Activated naive CD8-positive, alpha-beta T cell treated with anti-CD3 and anti-CD28 coated beads, Interleukin-2, amount 50 U/mL, for 24 hours (primary cell): ENCODE measurements around the gene SH3D21.

ENCODE experiments used
- ATAC-seq: fragments of 150-1000 bp; cut with Tn5 transposase; one replicate; pipeline ENCODE4 v1.10.0; 2021
- DNase-seq: peaks from one replicate; pipeline ENCODE4 v3.0.0; 2021
- H3K27ac Mint-ChIP-seq: one replicate; pipeline ENCODE4 v1.8.0; 2021; ENCODE audit warnings: mild to moderate bottlenecking, mixed read lengths
- H3K27me3 Mint-ChIP-seq: one replicate; pipeline ENCODE4 v1.8.0; 2021; ENCODE audit warnings: mixed read lengths
- H3K36me3 Mint-ChIP-seq: one replicate; pipeline ENCODE4 v1.8.0; 2021; ENCODE audit warnings: low read depth, mixed read lengths
- H3K4me1 Mint-ChIP-seq: one replicate; pipeline ENCODE4 v1.8.0; 2021; ENCODE audit warnings: mixed read lengths
- H3K4me3 Mint-ChIP-seq: one replicate; pipeline ENCODE4 v1.8.0; 2021; ENCODE audit warnings: mild to moderate bottlenecking, moderate library complexity, mixed read lengths
- H3K9me3 Mint-ChIP-seq: one replicate; pipeline ENCODE4 v1.8.0; 2021; ENCODE audit warnings: mixed read lengths

The SH3D21 gene

DNA sequence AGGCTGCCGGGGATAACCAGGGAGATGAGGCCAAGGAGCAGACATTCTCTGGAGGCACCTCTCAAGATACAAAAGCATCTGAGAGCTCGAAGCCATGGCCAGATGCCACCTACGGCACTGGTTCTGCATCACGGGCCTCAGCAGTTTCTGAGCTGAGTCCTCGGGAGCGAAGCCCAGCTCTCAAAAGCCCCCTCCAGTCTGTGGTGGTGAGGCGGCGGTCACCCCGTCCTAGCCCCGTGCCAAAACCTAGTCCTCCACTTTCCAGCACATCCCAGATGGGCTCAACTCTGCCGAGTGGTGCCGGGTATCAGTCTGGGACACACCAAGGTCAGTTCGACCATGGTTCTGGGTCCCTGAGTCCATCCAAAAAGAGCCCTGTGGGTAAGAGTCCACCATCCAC, 19.4 kb upstream of the SH3D21 start:
- peaks cover 43% of the 10 kb centered on the region for H3K4me1 Mint-ChIP-seq
- H3K27me3 Mint-ChIP-seq = no peaks in the 10 kb centered on the region
- ATAC-seq = no peak
- H3K27ac Mint-ChIP-seq = peak overlapping the region; percentile 72
- peaks cover 71% of the 10 kb centered on the region for H3K36me3 Mint-ChIP-seq
- no peaks in the 10 kb centered on the region for H3K9me3 Mint-ChIP-seq
- DNase-seq = no peak
- H3K4me3 Mint-ChIP-seq = no peak overlapping the region

DNA sequence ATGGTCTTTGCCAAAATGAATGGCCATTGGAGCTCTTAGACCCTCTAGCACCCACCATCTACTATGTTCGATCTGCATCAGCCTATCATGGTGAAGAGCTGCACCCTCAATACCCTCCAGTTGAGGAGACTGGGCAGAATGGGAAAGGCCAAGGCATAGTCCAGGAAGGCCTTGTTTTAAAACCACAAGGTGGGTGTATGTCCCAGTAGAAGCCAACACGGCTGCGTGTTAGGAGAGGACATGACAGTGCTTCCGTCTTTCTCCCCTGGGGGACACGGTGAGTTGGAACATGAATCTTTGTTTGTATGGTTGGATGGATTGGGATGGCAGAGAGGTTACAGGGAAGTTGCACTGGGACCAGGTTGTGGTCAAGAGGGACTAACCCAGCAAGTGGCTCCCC, 18.6 kb upstream of the SH3D21 start:
- DNase-seq (no peak), ATAC-seq (no peak)
- peaks cover 38% of the 10 kb centered on the region for H3K4me1 Mint-ChIP-seq
- H3K4me3 Mint-ChIP-seq = no peak overlapping the region
- no peaks in the 10 kb centered on the region for H3K27me3 Mint-ChIP-seq
- no peaks in the 10 kb centered on the region for H3K9me3 Mint-ChIP-seq
- H3K36me3 Mint-ChIP-seq = peaks cover 74% of the 10 kb centered on the region
- H3K27ac Mint-ChIP-seq = peak overlapping the region; percentile 34

DNA sequence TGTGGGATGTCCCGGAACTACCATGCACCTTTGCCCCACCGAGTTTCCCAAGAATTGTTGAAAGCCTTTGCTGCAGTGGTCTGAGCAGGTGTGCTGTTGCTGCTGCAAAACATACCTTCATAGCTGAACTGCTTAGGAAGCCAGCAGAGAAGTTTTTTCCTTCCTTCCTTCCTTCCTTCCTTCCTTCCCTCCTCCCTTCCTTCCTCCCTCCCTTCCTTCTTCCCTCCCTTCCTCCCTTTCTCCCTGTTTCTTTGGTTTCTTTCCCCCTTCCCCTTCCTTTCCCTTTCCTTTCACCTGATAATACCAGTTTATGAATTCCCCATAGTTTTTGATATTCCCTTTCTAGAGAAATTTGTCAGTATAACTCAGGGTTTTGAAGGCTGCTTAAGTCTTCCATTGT, 10.8 kb upstream of the SH3D21 start:
- no peak for ATAC-seq
- Mint-ChIP-seq H3K36me3 (peaks cover 57% of the 10 kb centered on the region), H3K4me1 (peaks cover 18% of the 10 kb centered on the region), H3K4me3 (no peak overlapping the region), H3K27ac (no peak overlapping the region), H3K27me3 (no peaks in the 10 kb centered on the region), H3K9me3 (no peaks in the 10 kb centered on the region)
- no peak for DNase-seq

DNA sequence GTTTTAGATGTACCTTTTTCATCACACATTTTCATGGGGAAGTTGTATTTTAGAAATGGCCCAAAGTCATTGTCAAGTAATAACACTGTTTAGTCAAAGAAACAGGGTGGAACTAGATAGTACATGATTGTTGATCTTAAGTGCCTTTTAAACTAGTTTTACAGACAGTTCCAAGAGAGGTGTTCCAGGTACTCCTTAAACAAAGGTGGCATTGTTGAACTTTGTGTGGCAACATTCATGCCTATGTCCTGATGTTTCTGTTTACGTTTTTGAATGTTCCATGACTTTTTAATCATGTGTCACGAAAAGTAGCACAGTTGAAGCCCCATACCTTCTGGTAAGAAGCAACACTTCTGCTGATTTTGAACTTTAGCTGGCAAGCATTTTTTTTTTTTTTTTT, 9.1 kb upstream of the SH3D21 start:
- ATAC-seq (no peak), DNase-seq (no peak)
- Mint-ChIP-seq H3K4me3 (no peak overlapping the region), H3K36me3 (peaks cover 61% of the 10 kb centered on the region), H3K27ac (no peak overlapping the region), H3K9me3 (no peaks in the 10 kb centered on the region), H3K4me1 (peaks cover 35% of the 10 kb centered on the region), H3K27me3 (no peaks in the 10 kb centered on the region)

DNA sequence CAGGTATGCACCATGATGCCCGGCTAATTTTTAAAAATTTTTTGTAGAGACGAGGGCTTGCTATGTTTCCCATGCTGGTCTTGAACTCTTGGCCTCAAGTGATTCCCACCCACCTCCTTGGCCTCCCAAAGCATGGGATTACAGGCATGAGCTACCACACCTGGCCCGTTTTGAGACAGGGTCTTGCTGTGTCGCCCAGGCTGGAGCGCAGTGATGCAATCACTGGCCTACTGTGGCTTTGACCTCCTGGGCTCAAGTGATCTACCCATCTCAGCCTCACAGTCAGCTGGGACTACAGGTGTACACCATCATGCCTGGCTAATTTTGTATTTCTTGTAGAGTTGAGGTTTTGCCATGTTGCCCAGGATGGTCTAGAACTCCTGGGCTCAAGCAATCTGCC, 7.5 kb upstream of the SH3D21 start:
- H3K36me3 Mint-ChIP-seq = peaks cover 64% of the 10 kb centered on the region
- H3K4me3 Mint-ChIP-seq = no peak overlapping the region
- H3K9me3 Mint-ChIP-seq = no peaks in the 10 kb centered on the region
- DNase-seq (no peak), ATAC-seq (no peak)
- peaks cover 48% of the 10 kb centered on the region for H3K4me1 Mint-ChIP-seq
- H3K27me3 Mint-ChIP-seq = no peaks in the 10 kb centered on the region
- H3K27ac Mint-ChIP-seq = peak overlapping the region; percentile 39

DNA sequence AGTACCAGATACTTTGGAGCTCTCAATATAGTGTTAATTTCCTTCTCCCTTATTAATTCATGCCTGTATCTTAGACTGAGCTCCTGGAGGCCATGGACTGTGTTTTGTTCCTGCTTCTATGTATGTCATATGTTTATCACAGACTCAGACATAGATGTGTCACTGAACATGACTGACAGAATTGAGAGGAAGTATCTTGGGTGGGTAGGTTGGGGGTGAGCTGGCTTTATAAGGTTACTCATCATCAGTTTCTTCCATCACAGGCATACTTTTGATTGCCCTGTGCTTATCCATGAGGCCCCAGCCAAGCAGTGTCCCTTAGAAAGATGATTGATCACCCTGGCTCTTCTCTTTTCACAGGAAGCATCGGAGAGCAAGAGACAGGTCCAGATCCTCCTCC, 5.6 kb upstream of the SH3D21 start:
- peaks cover 66% of the 10 kb centered on the region for H3K4me1 Mint-ChIP-seq
- H3K36me3 Mint-ChIP-seq = peaks cover 59% of the 10 kb centered on the region
- H3K27me3 Mint-ChIP-seq = no peaks in the 10 kb centered on the region
- H3K4me3 Mint-ChIP-seq = no peak overlapping the region
- H3K27ac Mint-ChIP-seq = peak overlapping the region; percentile 87
- no peaks in the 10 kb centered on the region for H3K9me3 Mint-ChIP-seq
- no peak for DNase-seq
- ATAC-seq = peak; percentile 74

DNA sequence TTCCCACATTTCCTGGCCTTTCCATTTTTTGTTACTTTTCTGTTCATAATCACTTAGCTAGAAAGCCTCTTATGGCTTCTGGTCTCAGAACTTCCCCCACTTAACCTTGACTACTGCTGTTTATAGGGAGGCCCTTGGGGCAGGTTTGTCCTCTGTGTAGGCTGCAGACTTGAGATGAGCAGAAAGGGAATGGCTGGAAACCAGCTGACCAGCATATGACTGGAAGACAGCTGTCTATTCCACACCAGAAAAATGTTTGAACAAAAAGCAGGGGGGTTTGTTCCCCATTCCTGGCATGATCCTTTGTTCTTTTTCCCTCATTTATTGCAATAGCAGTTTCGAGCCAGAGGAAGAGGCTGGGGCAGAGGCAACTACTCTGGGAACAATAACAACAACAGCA, 4.9 kb upstream of the SH3D21 start:
- H3K27me3 Mint-ChIP-seq = no peaks in the 10 kb centered on the region
- H3K4me3 Mint-ChIP-seq = no peak overlapping the region
- H3K27ac Mint-ChIP-seq = peak overlapping the region; percentile 87
- H3K9me3 Mint-ChIP-seq = no peaks in the 10 kb centered on the region
- ATAC-seq = no peak
- no peak for DNase-seq
- peaks cover 55% of the 10 kb centered on the region for H3K36me3 Mint-ChIP-seq
- H3K4me1 Mint-ChIP-seq = peaks cover 71% of the 10 kb centered on the region

DNA sequence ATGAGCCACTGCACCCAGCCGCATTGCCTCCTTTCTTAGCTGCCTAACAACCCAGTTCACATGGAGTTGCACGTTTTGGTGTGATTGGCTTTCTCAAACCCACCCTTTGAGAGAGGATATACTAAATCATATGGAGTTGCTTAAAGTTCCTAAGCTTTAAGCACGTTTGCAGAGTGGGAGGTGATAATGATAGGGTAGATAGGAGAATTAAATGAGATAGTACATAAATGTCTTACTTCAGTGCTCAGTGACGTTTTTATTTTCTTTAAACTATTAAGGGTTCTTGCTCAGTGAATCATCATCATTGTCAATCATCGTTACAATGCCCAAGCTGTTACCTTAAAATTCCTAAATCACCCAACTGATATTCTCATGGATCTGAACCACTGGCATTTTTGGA, 2.9 kb upstream of the SH3D21 start:
- DNase-seq = no peak
- no peak for ATAC-seq
- Mint-ChIP-seq H3K9me3 (no peaks in the 10 kb centered on the region), H3K4me1 (peaks cover 80% of the 10 kb centered on the region), H3K4me3 (no peak overlapping the region), H3K36me3 (peaks cover 45% of the 10 kb centered on the region), H3K27me3 (no peaks in the 10 kb centered on the region), H3K27ac (peak overlapping the region; percentile 57)

DNA sequence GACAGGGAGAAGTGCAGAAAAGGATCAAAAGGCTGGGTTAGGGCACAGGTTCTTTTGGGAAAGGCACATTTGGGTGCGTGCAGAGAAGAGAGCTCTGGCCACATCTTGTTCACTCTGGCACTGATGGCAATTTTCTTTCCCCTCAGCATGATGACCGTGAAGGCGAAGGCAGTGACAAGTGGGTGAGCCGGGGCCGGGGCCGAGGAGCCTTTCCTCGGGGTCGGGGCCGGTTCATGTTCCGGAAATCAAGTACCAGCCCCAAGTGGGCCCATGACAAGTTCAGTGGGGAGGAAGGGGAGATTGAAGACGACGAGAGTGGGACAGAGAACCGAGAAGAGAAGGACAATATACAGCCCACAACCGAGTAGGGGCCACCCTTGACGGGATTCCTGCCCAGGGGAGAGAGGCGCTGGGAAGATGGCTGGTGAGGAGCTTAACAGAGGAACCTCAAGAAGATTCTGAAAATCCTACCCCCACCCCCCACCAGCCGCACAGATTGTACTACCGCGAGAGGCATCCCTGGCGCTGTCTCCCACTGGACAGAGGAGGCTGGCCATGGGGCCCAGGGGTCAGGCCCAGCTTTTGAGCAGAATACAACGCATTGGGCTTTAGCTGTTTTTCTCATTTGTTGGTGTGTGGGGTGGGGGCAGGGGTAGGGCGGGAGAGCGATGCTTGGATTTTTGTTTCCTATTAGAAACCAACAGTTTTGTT, 2.4 kb upstream of the SH3D21 start:
- Mint-ChIP-seq H3K27ac (peak overlapping the region; percentile 57), H3K36me3 (peaks cover 44% of the 10 kb centered on the region)

DNA sequence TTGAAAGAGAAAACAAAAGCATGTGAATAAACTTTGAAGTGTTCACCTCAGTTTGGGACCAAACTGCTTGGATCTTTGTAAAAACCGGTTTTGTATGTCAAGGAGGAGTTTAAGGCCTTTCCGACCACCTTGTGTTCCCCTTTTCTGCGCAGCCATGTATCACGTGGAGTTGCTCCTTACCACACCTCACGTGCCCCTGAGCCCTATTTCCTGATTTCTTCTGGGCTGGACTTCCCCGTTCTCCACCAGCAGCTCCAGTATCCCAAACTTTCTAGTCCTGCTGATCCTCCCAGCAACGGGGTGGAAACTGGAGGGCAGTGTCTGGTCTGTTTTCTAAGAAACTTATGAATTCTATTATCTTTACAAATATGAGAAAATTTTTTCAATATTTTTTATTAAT, 1.6 kb upstream of the SH3D21 start:
- peak overlapping the region; percentile 38 for H3K4me3 Mint-ChIP-seq
- no peaks in the 10 kb centered on the region for H3K27me3 Mint-ChIP-seq

More for the DNA sequence above, 2.4 kb upstream of the SH3D21 start:
- peaks cover 78% of the 10 kb centered on the region for H3K4me1 Mint-ChIP-seq
- DNase-seq (no peak), ATAC-seq (no peak)
- no peaks in the 10 kb centered on the region for H3K9me3 Mint-ChIP-seq
- H3K4me3 Mint-ChIP-seq = no peak overlapping the region
- H3K27me3 Mint-ChIP-seq = no peaks in the 10 kb centered on the region

DNA sequence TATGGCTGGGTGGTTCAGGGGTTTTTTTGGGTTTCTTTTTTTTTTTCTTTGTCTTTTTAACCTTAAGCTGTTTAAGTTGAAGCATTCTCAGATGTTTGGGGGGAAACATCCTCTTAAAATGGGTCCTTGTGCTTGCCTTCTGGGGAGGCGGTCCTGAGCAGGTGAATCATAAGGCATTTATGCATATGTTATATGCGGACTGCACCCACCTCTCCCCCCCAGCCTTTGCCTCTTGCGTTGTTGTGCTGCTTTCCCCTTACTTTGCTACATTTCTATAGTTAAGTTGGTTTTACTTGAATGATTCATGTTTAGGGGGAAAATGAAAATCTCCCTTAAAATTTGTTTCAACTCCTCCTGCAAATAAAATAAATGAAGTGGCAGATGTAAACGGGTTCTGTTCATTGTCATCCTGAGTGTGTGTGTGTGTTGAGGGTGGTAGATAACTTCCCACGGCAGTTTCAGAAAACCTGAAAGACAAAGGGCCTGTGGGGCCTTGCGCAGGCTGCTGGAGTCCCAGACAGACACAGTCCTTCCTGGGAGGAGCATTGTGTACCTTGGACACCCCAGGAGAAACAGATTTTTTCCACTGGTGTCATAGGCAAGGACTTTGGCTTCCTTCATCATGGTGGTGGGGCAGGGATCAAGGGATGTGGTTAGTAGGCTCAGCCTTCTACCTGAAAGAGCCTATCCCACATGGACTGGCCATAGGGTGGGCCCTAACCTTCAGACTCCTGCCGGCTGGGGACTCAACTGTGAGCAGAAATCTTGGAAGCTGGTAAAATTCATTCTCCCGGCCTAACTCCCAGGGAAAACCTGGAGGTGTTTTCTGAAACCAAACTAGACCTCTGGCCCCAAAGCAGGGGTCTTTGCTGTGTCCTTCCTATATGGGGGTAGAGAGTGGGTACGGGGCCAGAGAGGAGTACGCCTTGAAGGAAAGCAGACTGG, 926 bp upstream of the SH3D21 start:
- H3K36me3 Mint-ChIP-seq = peaks cover 40% of the 10 kb centered on the region
- peaks cover 66% of the 10 kb centered on the region for H3K4me1 Mint-ChIP-seq
- H3K4me3 Mint-ChIP-seq = peak overlapping the region; percentile 38
- H3K27ac Mint-ChIP-seq = peak overlapping the region; percentile 80
- ATAC-seq (peak; percentile 33), DNase-seq (peak; percentile 51)
- H3K27me3 Mint-ChIP-seq = no peaks in the 10 kb centered on the region
- no peaks in the 10 kb centered on the region for H3K9me3 Mint-ChIP-seq

More for the DNA sequence above, 1.6 kb upstream of the SH3D21 start:
- ATAC-seq (no peak), DNase-seq (no peak)
- Mint-ChIP-seq H3K4me1 (peaks cover 73% of the 10 kb centered on the region), H3K9me3 (no peaks in the 10 kb centered on the region), H3K36me3 (peaks cover 40% of the 10 kb centered on the region), H3K27ac (peak overlapping the region; percentile 80)

DNA sequence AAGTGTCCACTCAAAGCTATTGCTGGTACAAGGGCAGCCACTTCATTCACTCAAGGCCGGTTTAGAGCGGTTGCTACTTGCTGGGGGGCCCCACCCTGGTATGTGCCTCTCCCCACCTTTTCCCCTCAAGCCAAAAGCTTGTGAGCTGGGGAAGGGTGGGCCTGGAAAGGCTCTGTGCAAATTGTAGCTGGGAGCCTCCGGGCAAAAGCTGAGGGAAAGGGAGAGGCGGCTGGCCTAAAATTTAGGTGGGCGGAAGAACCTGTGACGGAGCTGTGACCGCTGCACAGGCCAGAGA, 306 bp upstream of the SH3D21 start:
- no peak for DNase-seq
- Mint-ChIP-seq H3K9me3 (no peaks in the 10 kb centered on the region), H3K36me3 (peaks cover 37% of the 10 kb centered on the region), H3K27ac (peak overlapping the region; percentile 80), H3K4me3 (peak overlapping the region; percentile 38), H3K27me3 (no peaks in the 10 kb centered on the region), H3K4me1 (peaks cover 61% of the 10 kb centered on the region)
- no peak for ATAC-seq

DNA sequence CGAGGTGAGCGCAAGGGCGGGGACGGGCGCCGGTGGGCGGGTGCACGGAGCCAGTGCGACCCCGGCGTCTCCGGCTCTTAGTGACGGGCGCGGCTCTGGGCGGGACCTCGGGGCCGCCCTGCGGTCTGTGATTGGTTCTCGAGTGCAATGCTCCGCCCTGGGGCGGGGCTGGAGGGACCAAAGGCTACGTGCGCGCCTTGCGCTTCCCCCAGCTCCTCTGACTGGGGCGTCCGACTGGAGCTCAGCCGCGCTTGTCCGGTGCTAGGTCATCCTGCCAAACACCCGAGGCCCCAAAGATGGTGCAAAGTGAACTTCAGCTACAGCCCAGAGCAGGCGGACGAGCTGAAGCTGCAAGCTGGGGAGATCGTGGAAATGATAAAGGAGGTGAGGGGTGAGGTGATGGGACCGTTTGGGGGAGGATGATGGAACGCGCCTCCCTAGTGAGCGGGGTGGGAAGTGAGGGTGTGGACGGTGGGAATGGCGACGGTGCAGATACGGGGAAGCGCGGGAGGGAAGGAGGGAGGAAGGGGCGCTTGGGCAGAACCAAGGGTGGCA, 811 bp downstream of the SH3D21 start:
- H3K4me1 Mint-ChIP-seq = peaks cover 50% of the 10 kb centered on the region
- H3K27me3 Mint-ChIP-seq = no peaks in the 10 kb centered on the region
- H3K9me3 Mint-ChIP-seq = no peaks in the 10 kb centered on the region
- peak overlapping the region; percentile 80 for H3K27ac Mint-ChIP-seq
- H3K4me3 Mint-ChIP-seq = peak overlapping the region; percentile 90
- peaks cover 28% of the 10 kb centered on the region for H3K36me3 Mint-ChIP-seq
- DNase-seq (peak; percentile 95), ATAC-seq (peak; percentile 95)

DNA sequence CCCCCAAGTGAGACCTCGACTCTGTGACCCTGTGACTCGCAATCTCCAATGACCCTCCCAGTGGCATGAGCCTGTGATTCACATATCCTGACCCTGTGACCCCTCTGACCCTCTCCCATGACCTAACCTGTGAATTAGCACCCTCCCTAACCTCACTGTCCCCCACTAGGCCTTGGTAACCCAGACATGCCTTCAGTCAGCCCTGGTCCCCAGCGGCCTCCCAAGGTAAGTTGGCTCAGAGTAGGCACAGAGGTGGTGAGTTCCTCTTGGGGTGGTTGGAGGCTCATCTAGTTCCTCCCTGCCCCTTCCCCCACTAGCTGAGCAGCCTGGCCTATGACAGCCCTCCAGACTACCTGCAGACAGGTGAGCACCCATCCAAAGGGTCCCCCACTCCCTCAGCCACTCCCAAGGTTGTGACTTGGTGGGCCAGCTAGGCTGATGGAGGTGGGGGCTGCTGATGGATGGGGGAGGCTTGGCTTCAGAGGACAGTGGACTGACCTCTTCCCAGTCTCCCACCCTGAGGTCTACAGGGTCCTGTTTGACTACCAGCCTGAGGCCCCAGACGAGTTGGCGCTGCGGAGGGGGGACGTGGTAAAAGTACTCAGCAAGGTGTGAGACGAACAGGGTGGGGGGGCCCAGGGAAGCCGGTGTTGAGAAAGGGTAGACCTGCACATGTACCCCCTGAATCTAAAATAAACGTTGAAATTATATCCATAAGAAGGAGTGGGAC, 1.6 kb downstream of the SH3D21 start:
- no peaks in the 10 kb centered on the region for H3K27me3 Mint-ChIP-seq
- H3K4me1 Mint-ChIP-seq = peaks cover 42% of the 10 kb centered on the region
- H3K4me3 Mint-ChIP-seq = peak overlapping the region; percentile 90
- peaks cover 20% of the 10 kb centered on the region for H3K36me3 Mint-ChIP-seq
- no peaks in the 10 kb centered on the region for H3K9me3 Mint-ChIP-seq
- DNase-seq (no peak), ATAC-seq (no peak)
- no peak overlapping the region for H3K27ac Mint-ChIP-seq
